Measurements from ENCODE around the gene CPLANE1.

The CPLANE1 gene

DNA sequence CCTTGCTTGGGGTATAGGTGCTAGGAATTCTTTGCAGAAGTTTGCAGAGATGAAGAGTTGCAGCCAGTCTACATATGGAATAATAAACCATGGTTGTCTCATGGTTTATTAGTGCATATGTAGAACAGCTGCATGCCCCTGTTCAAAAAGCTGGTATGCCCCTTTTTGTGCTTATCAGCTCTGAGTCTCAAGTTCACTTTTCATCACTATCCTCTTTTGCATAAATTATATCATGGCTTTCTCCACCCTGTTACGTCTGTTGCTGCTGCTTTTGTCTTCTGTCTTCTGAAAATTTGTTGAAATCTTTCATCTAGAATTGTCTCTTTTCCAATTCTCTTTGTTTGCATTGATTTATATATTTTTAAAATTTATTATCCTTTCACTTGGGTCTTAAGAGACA lies 172.0 kb downstream of the CPLANE1 start:
- H3K4me3 ChIP-seq (ENCODE audit: low read length), result no peak overlapping the region
- H3F3A ChIP-seq (ENCODE audit: control insufficient read depth, insufficient read depth), result no peaks in the 10 kb centered on the region
- no peaks in the 10 kb centered on the region for H3K79me2 ChIP-seq (ENCODE audit: control insufficient read depth, low read length)
- no peaks in the 10 kb centered on the region for H3K36me3 ChIP-seq (ENCODE audit: control insufficient read depth, low read length)
- H3K4me2 ChIP-seq (ENCODE audit: low read length), result no peak overlapping the region
- no peak overlapping the region for H3K27ac ChIP-seq (ENCODE audit: low read depth, low read length)
- no peak for TF ChIP-seq EZH2phosphoT487 (IDR thresholded peaks at IDR 0.05; ENCODE audit: borderline replicate concordance, low read length)
- TF ChIP-seq, protein P1, sequence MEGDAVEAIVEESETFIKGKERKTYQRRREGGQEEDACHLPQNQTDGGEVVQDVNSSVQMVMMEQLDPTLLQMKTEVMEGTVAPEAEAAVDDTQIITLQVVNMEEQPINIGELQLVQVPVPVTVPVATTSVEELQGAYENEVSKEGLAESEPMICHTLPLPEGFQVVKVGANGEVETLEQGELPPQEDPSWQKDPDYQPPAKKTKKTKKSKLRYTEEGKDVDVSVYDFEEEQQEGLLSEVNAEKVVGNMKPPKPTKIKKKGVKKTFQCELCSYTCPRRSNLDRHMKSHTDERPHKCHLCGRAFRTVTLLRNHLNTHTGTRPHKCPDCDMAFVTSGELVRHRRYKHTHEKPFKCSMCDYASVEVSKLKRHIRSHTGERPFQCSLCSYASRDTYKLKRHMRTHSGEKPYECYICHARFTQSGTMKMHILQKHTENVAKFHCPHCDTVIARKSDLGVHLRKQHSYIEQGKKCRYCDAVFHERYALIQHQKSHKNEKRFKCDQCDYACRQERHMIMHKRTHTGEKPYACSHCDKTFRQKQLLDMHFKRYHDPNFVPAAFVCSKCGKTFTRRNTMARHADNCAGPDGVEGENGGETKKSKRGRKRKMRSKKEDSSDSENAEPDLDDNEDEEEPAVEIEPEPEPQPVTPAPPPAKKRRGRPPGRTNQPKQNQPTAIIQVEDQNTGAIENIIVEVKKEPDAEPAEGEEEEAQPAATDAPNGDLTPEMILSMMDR (IDR thresholded peaks at IDR 0.05; ENCODE audit: low read depth, low read length, poor library complexity, severe bottlenecking), result no peak
- no peaks in the 10 kb centered on the region for H3K9me2 ChIP-seq (replicated peaks; ENCODE audit: control insufficient read depth, low read length)
- H4K20me1 ChIP-seq (ENCODE audit: control insufficient read depth, insufficient read depth, low read depth, low read length), result no peaks in the 10 kb centered on the region
- no peaks in the 10 kb centered on the region for H3K27me3 ChIP-seq (ENCODE audit: control insufficient read depth, low read length)
- no peaks in the 10 kb centered on the region for H3K9me3 ChIP-seq (ENCODE audit: control insufficient read depth, insufficient read depth, low read length)
- no peaks in the 10 kb centered on the region for H3K4me1 ChIP-seq (ENCODE audit: control insufficient read depth, low read length)

DNA sequence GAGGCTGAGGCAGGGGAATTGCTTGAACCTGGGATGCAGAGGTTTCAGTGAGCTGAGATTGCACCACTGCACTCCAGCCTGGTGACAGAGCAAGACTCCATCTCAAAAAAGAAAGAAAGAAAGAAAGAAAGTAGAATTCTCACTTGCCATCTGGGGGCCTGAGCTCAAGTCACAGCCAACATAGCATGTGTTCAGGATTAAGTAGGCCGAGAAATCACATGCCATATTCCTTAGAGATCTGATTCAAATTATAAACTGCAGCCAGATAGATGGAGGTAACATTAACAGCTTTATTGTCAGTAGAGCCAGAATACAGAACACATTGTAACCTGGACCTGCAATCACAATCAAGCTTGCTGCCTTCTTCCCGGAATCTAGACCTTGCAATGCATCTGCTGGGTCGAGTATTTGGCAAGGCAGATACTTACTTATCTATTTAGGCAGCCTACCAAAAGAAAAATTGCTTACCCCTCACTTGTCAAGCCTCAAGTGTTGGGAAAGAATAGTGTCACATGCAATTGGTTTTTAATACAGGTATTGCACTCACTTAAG lies 173.7 kb downstream of the CPLANE1 start:
- no peaks in the 10 kb centered on the region for H3K4me1 ChIP-seq (ENCODE audit: control insufficient read depth, low read length)
- no peaks in the 10 kb centered on the region for H3K79me2 ChIP-seq (ENCODE audit: control insufficient read depth, low read length)
- no peaks in the 10 kb centered on the region for H3K9me3 ChIP-seq (ENCODE audit: control insufficient read depth, insufficient read depth, low read length)
- H3K4me3 ChIP-seq (ENCODE audit: low read length), result no peak overlapping the region
- no peaks in the 10 kb centered on the region for H4K20me1 ChIP-seq (ENCODE audit: control insufficient read depth, insufficient read depth, low read depth, low read length)
- H3K27me3 ChIP-seq (ENCODE audit: control insufficient read depth, low read length), result no peaks in the 10 kb centered on the region
- H3K36me3 ChIP-seq (ENCODE audit: control insufficient read depth, low read length), result no peaks in the 10 kb centered on the region
- no peak overlapping the region for H3K4me2 ChIP-seq (ENCODE audit: low read length)
- no peaks in the 10 kb centered on the region for H3K9me2 ChIP-seq (replicated peaks; ENCODE audit: control insufficient read depth, low read length)
- no peaks in the 10 kb centered on the region for H3F3A ChIP-seq (ENCODE audit: control insufficient read depth, insufficient read depth)
- H3K27ac ChIP-seq (ENCODE audit: low read depth, low read length), result no peak overlapping the region
- TF ChIP-seq, protein P1 (IDR thresholded peaks at IDR 0.05; ENCODE audit: low read depth, low read length, poor library complexity, severe bottlenecking), result no peak
- no peak for TF ChIP-seq EZH2phosphoT487 (IDR thresholded peaks at IDR 0.05; ENCODE audit: borderline replicate concordance, low read length)

DNA sequence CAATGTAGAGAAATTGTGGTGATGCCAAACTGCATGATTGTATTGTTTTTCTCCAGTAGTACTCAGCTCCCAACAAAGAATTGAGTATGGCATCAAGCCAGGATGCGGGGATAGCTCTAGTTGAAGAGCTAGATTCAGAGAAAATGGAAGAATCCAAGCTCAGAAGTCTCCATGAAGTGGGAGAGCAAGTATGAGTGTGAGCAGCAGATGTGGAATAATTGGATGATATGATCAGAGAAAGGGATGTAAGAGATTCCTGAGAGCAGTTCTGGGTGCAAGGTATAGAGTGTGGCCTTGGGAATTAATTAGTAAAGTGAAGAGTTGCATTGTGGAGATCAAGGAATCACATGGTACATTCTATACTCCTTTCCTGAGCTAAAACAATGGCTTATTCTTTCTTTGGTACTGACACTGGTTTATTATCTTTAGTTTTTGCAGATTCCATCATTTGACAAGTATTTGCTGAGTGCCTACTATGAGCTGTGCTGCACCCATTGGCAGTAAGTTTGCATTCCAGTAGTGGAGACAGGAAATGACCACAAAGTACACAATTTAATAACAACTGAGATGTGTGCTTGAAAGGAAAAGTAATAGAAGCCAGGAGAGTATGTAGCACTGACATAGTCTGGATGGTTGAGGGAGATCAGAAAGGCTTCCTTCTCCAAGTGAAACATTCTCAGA lies 177.1 kb downstream of the CPLANE1 start:
- Histone ChIP-seq H3K27ac (ENCODE audit: low read depth, low read length) (no peak overlapping the region), H3K27me3 (ENCODE audit: control insufficient read depth, low read length) (no peaks in the 10 kb centered on the region), H3K4me3 (ENCODE audit: low read length) (no peak overlapping the region), H3K4me2 (ENCODE audit: low read length) (no peak overlapping the region), H3K79me2 (ENCODE audit: control insufficient read depth, low read length) (no peaks in the 10 kb centered on the region), H3K4me1 (ENCODE audit: control insufficient read depth, low read length) (no peaks in the 10 kb centered on the region), H4K20me1 (ENCODE audit: control insufficient read depth, insufficient read depth, low read depth, low read length) (no peaks in the 10 kb centered on the region), H3K9me3 (ENCODE audit: control insufficient read depth, insufficient read depth, low read length) (no peaks in the 10 kb centered on the region), H3K9me2 (replicated peaks; ENCODE audit: control insufficient read depth, low read length) (no peaks in the 10 kb centered on the region), H3K36me3 (ENCODE audit: control insufficient read depth, low read length) (no peaks in the 10 kb centered on the region), H3F3A (ENCODE audit: control insufficient read depth, insufficient read depth) (no peaks in the 10 kb centered on the region)
- TF ChIP-seq, protein P1 (IDR thresholded peaks at IDR 0.05; ENCODE audit: low read depth, low read length, poor library complexity, severe bottlenecking), result no peak
- TF ChIP-seq EZH2phosphoT487 (IDR thresholded peaks at IDR 0.05; ENCODE audit: borderline replicate concordance, low read length), result no peak
